ENCODE measurements around the gene OR7D4.

Gene OR7D4

DNA sequence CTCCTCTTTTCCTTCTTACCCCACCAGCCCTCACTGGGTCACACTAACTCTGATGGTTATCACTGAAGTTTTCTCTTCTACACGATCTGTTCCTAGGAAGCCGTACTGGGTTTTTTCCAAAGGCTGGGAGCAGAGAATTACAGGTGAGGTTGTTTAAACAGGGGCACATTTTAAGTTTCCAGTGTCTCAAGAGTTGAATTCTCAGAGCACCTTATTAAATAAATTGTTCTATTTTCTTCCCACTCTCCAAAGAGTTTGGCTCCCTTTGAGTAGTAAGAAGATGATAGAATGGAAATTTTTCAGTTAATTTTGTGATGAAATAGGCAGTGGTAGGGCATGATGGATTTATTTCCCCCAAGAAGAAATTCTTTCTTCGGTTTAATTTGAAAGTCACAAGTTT, at the start of gene OR7D4:
Gene OR7D4 (minus strand): TSS at position 101 of the 400 bp plus-strand sequence. CDS start 4,752 bp downstream, outside the sequence.
- no peak for DNase-seq (ENCODE audit: low spot score)

GRCh38 chr19:9251236-9251635, 31.8 kb upstream of the OR7D4 start:
- DNase-seq (ENCODE audit: low spot score), result no peak

GRCh38 chr19:9250630-9251029, 31.2 kb upstream of the OR7D4 start, which contains the start of gene OR7E24:
Gene OR7E24 (plus strand): TSS chr19:9250930. CDS start chr19:9251044, 114 bp downstream.
- no peak for DNase-seq (ENCODE audit: low spot score)

- DNase-seq (ENCODE audit: low spot score), result peak; percentile 71
Observed at GRCh38 chr19:9205501-9206113, 13.8 kb downstream of the OR7D4 start.

DNA sequence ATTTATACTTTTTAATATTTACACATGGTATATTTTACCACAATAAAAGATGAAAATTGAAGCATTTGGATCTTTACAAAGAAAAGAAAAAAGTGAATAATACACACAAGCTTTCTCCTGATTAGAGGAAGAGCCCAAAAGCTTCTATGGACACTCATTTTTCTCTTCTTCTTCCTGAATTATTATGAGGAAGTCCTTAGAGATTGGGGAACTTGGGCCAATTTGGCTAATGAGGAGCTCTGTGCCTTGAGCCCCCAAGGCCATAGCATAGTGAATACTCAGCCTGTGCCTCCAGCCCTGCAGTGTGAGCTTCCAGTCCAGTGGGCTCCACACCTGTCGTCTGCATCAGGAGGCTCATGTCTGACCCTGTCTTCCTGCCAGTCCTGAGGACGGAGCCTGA, 21.3 kb downstream of the OR7D4 start:
- DNase-seq (ENCODE audit: low spot score), result peak; percentile 1

GRCh38 chr19:9189535-9189934, 29.9 kb downstream of the OR7D4 start:
- DNase-seq (ENCODE audit: low spot score), result no peak

GRCh38 chr19:9187191-9187590, 32.2 kb downstream of the OR7D4 start:
- DNase-seq (ENCODE audit: low spot score), result no peak

- no peak for DNase-seq (ENCODE audit: low spot score)
Observed at GRCh38 chr19:9183000-9183399, 36.4 kb downstream of the OR7D4 start.

DNA sequence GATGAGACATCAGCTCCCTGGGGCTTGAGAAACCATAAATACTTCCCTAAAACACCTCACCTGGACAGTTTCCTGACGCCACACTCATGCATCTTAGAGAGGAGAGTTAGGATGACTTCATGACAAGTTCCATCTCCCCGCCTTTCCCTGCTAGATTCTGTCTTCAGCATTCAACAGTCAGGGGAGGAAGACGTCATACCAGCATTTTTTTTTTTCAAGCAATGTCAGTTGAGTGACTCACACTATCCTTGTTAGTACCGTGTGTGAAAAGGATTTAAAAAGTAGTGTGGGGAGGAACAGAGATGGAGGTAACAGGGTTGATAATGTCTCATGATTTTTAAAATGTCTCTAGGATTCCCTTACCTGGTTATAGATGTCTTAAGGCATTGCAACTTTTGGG, 40.5 kb downstream of the OR7D4 start, which contains the start of gene OR7D2:
Gene OR7D2 (plus strand): TSS at position 79 of the 400 bp plus-strand sequence. CDS start 6,803 bp downstream, outside the sequence.
- no peak for DNase-seq (ENCODE audit: low spot score)

DNA sequence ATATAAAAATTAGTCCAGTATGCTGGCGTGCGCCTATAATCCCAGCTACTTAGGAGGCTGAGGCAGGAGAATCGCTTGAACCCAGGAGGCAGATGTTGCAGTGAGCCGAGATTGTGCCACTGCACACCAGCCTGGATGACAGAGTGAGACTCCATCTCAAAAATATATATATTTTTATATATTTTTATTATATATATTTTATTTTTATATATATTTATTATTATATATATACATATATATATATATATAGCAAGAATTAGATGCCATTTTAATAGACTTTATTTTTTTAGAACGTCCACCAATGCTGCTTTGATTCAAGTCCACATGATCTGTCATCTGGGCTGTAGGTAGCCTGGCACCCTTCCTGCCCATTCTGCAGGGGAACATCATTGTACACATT, 44.1 kb downstream of the OR7D4 start:
- no peak for DNase-seq (ENCODE audit: low spot score)

GRCh38 chr19:9171393-9171991, 47.9 kb downstream of the OR7D4 start:
- DNase-seq (ENCODE audit: low spot score), result peak; percentile 9

DNA sequence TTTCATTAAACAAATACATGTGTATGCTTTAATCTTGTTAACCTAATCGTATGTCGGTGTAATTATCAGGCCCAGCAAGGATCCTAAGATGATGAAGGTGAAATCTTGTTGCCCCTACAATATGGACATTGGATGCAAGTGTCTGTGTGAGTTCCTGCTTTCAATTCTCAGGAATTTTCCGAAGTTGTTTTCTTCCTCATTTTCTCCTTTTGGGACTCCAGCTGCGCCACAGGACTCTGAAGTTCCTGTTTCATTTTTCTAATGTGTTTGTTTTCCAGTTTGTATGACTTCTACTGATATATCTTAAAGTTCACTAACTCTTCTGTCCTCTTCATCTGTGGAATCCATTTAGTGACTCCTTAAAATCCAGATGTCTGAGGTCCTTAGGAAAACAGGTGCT, 52.5 kb downstream of the OR7D4 start:
- DNase-seq (ENCODE audit: low spot score), result peak; percentile 17

DNA sequence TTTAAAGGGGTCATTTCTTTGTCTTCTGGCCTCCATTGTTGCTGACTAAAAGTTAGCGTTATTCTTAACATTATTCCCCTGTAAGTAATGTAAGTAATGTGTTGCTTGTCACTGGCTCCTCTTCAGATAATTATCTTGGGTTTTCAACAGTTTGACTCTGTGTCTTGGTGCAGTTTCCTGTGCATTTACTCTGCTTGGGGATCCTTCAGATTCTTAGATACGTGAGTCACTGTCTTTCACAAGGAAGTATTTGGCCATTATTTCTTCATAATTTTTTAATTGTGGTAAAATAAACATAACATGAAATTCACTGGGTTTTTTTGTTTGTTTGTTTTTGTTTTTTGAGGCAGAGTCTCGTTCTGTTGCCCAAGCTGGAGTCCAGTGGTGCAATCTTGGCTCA, 54.1 kb downstream of the OR7D4 start:
- no peak for DNase-seq (ENCODE audit: low spot score)

- DNase-seq (ENCODE audit: low spot score), result no peak
Observed at GRCh38 chr19:9161427-9161826, 58.0 kb downstream of the OR7D4 start.

Measured in pons (tissue), 1 donor.